ENCODE measurements around the gene TENT4B. TPM values are rescaled to one million over a fixed set of nuclear protein-coding genes. Genes with fewer than 3 reads are reported as not detected.

The TENT4B gene
- total RNA-seq, 1 experiment from 2014 or later = 11.4 TPM

GRCh38 chr16:50183316-50183715 lies 30.2 kb downstream of the TENT4B start:
- no peak overlapping the region for H2AFZ ChIP-seq
- BruUV-seq (replicated peaks) = no TSS peak
- intact Hi-C loops (cut with micrococcal nuclease; ENCODE audit: unreplicated experiment) = no loop called here
- peak in 1 of 2 experiments; percentile 58 for DNase-seq
- peaks cover 51% of the 10 kb centered on the region for H3K79me2 ChIP-seq (ENCODE audit: low read depth)
- H3K4me1 ChIP-seq (replicated peaks; ENCODE audit: insufficient read depth) = peaks cover under 1% of the 10 kb centered on the region; the same call in 1 of the 2 replicates
- 0 out of 2 replicates have a peak, but pooled peaks cover 7% of the 10 kb centered on the region for H4K20me1 ChIP-seq (ENCODE audit: insufficient read depth)
- H3K27ac ChIP-seq = no peak overlapping the region
- TF ChIP-seq CTCF (conservative IDR thresholded peaks at IDR 0.05) (no peak), EZH2 (IDR thresholded peaks at IDR 0.05; ENCODE audit: low read depth) (no peak)
- H3K9me3 ChIP-seq (ENCODE audit: insufficient read depth, low read depth) = no peaks in the 10 kb centered on the region
- no peak overlapping the region for H3K4me2 ChIP-seq
- no peaks in the 10 kb centered on the region for H3K27me3 ChIP-seq (ENCODE audit: insufficient read depth, low read depth)
- H3F3A ChIP-seq (ENCODE audit: insufficient read depth, low read depth) = no peaks in the 10 kb centered on the region; the same call in 1 of the 2 replicates
- ChIA-PET POLR2A (ENCODE audit: unreplicated experiment) (no interaction called here), CTCF (no interaction called here)
- no peaks in the 10 kb centered on the region for H3K36me3 ChIP-seq (ENCODE audit: low read depth)
- no peaks in the 10 kb centered on the region for H3K9me2 ChIP-seq (ENCODE audit: insufficient read depth)
- H3K4me3 ChIP-seq = no peak overlapping the region

GRCh38 chr16:50185005-50185505 lies 31.9 kb downstream of the TENT4B start:
- H3K79me2 ChIP-seq (ENCODE audit: low read depth) = peaks cover 51% of the 10 kb centered on the region; the same call in 1 of the 2 replicates
- no peaks in the 10 kb centered on the region for H3K9me3 ChIP-seq (ENCODE audit: insufficient read depth, low read depth)
- no peak overlapping the region for H2AFZ ChIP-seq
- no peaks in the 10 kb centered on the region for H3K36me3 ChIP-seq (ENCODE audit: low read depth)
- TF ChIP-seq CTCF (conservative IDR thresholded peaks at IDR 0.05) = no peak
- no peak for TF ChIP-seq EZH2 (IDR thresholded peaks at IDR 0.05; ENCODE audit: low read depth)
- POLR2A ChIA-PET (ENCODE audit: unreplicated experiment) = no interaction called here
- intact Hi-C loops (cut with micrococcal nuclease; ENCODE audit: unreplicated experiment) = no loop called here
- H3F3A ChIP-seq (ENCODE audit: insufficient read depth, low read depth) = no peaks in the 10 kb centered on the region; the same call in 1 of the 2 replicates
- no TSS peak for BruUV-seq (replicated peaks)
- H3K4me2 ChIP-seq = no peak overlapping the region
- DNase-seq = peak in 1 of 2 experiments; percentile 54
- H3K27me3 ChIP-seq (ENCODE audit: insufficient read depth, low read depth) = no peaks in the 10 kb centered on the region
- CTCF ChIA-PET = no interaction called here
- peaks cover 9% of the 10 kb centered on the region for H3K4me1 ChIP-seq (replicated peaks; ENCODE audit: insufficient read depth)
- no peaks in the 10 kb centered on the region for H3K9me2 ChIP-seq (ENCODE audit: insufficient read depth)
- H4K20me1 ChIP-seq (ENCODE audit: insufficient read depth) = 0 out of 2 replicates have a peak, but pooled peaks cover 11% of the 10 kb centered on the region
- H3K4me3 ChIP-seq = no peak overlapping the region
- no peak overlapping the region for H3K27ac ChIP-seq

GRCh38 chr16:50188619-50189136 lies 35.6 kb downstream of the TENT4B start:
- CTCF ChIA-PET = interaction anchor here (0.6 to 1.0 kb wide), 2 partner anchors 12 to 161 kb away, joined by 3 to 5 read pairs; no protein-coding TSS in a partner anchor
- H3K27me3 ChIP-seq (ENCODE audit: insufficient read depth, low read depth) = no peaks in the 10 kb centered on the region
- 0 out of 2 replicates have a peak, but pooled peaks cover 9% of the 10 kb centered on the region for H4K20me1 ChIP-seq (ENCODE audit: insufficient read depth)
- peak in 1 of 2 experiments; percentile 40 for DNase-seq
- H3K4me2 ChIP-seq = no peak overlapping the region
- no peak overlapping the region for H3K27ac ChIP-seq
- H3K79me2 ChIP-seq (ENCODE audit: low read depth) = peaks cover 56% of the 10 kb centered on the region
- POLR2A ChIA-PET (ENCODE audit: unreplicated experiment) = no interaction called here
- no peaks in the 10 kb centered on the region for H3F3A ChIP-seq (ENCODE audit: insufficient read depth, low read depth)
- BruUV-seq (replicated peaks) = no TSS peak
- H2AFZ ChIP-seq = no peak overlapping the region
- no peaks in the 10 kb centered on the region for H3K9me2 ChIP-seq (ENCODE audit: insufficient read depth)
- no peak overlapping the region for H3K4me3 ChIP-seq
- no peaks in the 10 kb centered on the region for H3K9me3 ChIP-seq (ENCODE audit: insufficient read depth, low read depth)
- peaks cover 9% of the 10 kb centered on the region for H3K4me1 ChIP-seq (replicated peaks; ENCODE audit: insufficient read depth)
- intact Hi-C loops (cut with micrococcal nuclease; ENCODE audit: unreplicated experiment) = no loop called here
- H3K36me3 ChIP-seq (ENCODE audit: low read depth) = no peaks in the 10 kb centered on the region
- TF ChIP-seq CTCF (conservative IDR thresholded peaks at IDR 0.05) (no peak), EZH2 (IDR thresholded peaks at IDR 0.05; ENCODE audit: low read depth) (no peak)
